ENCODE data around the gene LTB4R2.

Gene LTB4R2

DNA sequence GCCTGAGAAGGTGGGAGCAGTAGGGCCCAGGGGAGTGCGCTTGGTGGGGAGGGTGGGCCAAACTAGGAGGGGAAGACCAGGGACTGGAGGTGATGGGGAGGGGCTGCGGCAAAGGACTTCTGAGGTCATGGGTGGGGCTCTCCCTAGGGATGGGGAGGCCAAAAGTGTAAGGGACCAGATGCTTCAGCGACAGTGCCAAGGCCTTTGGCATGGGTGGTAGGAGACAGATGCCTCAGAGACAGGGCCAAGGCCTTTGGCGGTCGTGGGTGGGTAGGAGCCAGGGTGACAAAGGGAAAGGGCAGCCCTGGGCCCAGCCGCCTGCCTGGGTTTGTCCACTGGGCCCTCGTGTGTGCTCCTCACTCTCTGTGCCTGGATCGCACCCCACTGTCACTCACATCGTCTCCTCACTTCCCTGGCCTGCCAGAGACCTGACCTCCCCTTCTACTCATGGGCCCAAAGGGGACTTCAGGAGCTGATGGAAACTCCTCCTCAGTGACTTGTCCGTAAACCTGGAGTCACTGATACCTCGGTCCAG lies 25.4 kb upstream of the LTB4R2 start:
- TF ChIP-seq, protein P1, sequence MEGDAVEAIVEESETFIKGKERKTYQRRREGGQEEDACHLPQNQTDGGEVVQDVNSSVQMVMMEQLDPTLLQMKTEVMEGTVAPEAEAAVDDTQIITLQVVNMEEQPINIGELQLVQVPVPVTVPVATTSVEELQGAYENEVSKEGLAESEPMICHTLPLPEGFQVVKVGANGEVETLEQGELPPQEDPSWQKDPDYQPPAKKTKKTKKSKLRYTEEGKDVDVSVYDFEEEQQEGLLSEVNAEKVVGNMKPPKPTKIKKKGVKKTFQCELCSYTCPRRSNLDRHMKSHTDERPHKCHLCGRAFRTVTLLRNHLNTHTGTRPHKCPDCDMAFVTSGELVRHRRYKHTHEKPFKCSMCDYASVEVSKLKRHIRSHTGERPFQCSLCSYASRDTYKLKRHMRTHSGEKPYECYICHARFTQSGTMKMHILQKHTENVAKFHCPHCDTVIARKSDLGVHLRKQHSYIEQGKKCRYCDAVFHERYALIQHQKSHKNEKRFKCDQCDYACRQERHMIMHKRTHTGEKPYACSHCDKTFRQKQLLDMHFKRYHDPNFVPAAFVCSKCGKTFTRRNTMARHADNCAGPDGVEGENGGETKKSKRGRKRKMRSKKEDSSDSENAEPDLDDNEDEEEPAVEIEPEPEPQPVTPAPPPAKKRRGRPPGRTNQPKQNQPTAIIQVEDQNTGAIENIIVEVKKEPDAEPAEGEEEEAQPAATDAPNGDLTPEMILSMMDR (IDR thresholded peaks at IDR 0.05; ENCODE audit: extremely low read depth, missing control alignments): no peak
- DNase-seq (ENCODE audit: low spot score): no peak

DNA sequence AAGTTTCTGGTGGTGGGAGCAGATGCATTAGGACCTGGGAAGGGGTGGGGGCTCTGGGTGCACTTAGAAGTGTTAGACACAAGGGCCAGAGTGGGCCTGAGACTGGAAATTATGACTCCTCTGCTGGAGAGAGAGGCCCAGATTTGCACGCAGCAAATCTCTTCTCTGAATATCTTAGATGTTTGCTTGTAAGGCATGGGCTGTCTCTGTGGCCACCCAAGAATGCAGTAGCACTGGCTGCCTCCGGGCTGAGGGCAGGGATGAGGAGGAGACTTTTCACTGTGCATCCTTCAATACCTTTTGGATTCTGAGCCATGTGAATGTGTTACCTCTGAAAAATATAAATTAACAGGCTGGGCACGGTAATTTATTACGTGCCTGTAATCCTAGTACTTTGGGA lies 24.6 kb upstream of the LTB4R2 start:
- TF ChIP-seq, protein P1 (IDR thresholded peaks at IDR 0.05; ENCODE audit: extremely low read depth, missing control alignments): no peak
- no peak for DNase-seq (ENCODE audit: low spot score)

DNA sequence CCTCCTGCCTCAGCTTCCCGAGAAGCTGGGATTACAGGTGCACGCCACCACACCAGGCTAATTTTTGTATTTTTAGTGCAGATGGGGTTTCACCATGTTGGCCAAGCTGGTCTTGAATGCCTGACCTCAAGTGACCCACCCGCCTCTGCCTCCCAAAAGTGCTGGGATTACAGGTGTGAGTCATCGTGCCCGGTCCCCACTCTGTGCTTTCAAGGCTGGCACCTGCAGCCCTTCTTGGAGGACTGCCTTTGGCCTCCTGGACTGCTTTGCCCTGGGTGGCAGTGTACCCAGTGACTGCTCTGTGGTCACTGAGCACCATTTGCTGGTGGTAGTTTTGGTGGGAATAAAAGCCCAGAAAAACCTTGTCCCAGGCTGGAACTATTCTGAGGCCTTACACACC lies 22.9 kb upstream of the LTB4R2 start:
- no peak for DNase-seq (ENCODE audit: low spot score)

DNA sequence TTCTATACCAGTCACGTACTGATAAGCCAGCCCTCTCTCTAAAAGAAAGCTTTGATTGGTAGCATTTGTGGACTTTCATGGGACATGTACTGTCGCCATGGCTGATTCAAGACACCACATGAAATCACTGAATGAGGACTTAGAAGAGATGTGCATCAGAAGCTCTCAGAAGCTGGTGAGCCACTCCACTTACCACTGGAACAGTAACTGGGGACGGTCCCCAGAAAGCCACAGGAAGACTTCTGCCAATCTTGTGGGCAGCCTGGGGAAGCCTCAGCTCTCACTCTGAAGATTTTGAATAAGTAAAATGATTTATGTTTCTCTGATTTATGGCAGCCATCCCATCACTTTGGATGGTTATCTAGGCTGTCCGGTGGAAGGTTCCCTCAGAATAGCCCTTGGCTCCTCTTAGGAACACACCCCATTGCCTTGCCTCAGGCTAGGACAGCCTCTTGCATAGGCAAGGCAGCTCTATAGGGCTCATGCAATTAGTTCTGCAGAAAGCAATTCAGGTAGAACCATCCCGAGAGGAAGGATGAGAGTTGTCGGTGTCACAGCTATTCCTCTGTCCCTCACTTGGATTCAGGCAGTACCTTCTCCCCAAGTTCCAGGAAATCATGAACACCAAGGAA lies 20.2 kb upstream of the LTB4R2 start:
- no peak for DNase-seq (ENCODE audit: low spot score)
- TF ChIP-seq, protein P1 (IDR thresholded peaks at IDR 0.05; ENCODE audit: extremely low read depth, missing control alignments): no peak

More for the DNA sequence above, 22.9 kb upstream of the LTB4R2 start:
- TF ChIP-seq, protein P1 (IDR thresholded peaks at IDR 0.05; ENCODE audit: extremely low read depth, missing control alignments): no peak

DNA sequence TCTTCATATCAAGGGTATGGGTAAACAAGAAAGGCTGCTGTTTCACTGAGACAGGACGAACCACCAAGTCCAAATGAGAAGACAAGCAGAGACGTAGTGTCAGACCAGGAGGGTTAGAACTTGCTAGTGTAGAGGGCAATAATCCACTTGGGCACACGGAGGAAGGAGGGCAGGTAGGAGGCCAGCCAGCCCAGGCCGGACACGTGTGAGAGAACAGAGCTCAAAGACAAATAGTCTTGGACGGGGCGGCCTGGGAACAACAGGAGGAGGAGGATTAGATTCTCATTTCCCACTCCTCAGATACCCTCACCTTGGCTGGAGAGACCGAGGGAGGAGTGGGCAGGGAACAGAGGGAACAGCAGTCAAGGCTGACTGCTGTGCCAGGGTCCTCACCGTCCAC lies 19.2 kb upstream of the LTB4R2 start:
- TF ChIP-seq, protein P1 (IDR thresholded peaks at IDR 0.05; ENCODE audit: extremely low read depth, missing control alignments): no peak
- DNase-seq (ENCODE audit: low spot score): no peak

DNA sequence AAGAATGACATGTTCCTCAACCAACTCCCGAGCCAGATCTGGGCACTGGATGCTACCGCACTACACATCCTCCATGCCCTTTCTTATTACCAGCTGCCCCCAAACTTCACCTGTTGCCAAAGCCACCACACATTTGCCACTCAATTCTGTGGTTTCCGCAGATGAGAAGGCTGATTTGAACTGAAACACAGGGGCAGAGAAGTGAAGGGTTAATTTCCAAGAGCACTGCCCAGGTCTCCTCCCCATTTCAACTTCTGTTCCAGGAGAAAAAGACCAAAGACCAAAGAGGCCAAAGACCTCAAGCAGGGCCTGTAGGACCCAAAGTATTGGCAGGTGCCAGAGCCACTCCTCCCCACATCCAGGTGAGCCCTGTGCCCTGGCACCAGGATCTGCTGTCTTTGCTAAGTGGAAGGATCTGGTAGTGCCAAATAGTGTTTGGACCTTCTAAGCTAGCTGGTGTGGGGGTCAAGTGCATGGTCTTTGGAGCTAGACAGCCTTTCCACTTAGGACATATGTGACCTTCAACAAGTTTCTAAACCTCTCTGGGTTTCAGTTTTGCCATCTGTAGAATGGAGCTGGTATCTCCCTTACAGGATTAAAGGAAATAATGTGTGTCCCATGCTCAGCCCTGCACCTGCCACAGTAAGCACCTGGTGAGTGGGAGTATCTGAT lies 18.4 kb upstream of the LTB4R2 start:
- TF ChIP-seq, protein P1 (IDR thresholded peaks at IDR 0.05; ENCODE audit: extremely low read depth, missing control alignments): no peak
- no peak for DNase-seq (ENCODE audit: low spot score)

DNA sequence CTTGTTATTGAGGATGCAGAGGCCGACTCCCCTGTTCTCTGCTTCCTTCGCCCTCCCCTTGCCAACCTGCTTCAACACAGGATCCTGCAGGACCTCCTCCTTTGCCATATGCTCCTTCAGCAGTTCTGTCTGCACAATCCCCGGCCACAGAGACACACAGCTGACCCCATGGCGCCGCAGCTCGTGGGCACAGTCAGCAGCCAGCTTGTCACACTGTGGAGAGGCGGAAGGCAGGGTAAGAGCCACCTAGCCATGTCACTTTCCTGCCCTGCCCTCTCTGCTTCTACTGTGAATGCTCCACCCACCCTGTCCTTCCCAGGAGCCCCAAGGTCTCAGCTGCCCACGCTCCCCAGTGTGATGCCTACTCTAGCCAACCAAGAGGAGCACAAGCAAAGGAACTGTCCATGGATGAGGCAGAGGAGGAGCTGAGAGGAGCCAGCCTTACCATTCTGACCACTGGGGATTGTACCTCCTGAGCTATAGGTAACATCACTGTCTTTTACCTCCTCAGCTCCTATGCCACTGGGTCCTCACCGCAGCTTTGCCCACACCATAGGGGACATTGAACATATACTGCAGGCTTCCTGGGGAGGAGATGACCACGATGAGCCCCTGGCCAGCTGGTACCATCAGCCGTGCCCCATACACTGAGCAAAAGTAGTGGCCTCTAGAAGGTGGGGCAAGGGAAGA lies 17.7 kb upstream of the LTB4R2 start:
- DNase-seq (ENCODE audit: low spot score): no peak
- TF ChIP-seq, protein P1 (IDR thresholded peaks at IDR 0.05; ENCODE audit: extremely low read depth, missing control alignments): no peak
